ENCODE results near the gene EIF3I. TPM values are rescaled to one million over a fixed set of nuclear protein-coding genes. Genes with fewer than 3 reads are reported as not detected.

The EIF3I gene
- total and polyA plus RNA-seq, 2 experiments from 2014 or later: 228 to 274 TPM

GRCh38 chr1:32224285-32224684 lies 2.1 kb downstream of the EIF3I start:
- DNase-seq (ENCODE audit: low spot score) (no peak), ATAC-seq (no peak)
- TF ChIP-seq CTCF (conservative IDR thresholded peaks at IDR 0.05; ENCODE audit: low read depth in 2 of 2): no peak
- TF ChIP-seq REST (IDR thresholded peaks at IDR 0.05; ENCODE audit: unreplicated experiment): no peak
- TF ChIP-seq ETS1 (IDR thresholded peaks at IDR 0.05): no peak
- TF ChIP-seq CREB1 (CRISPR knock-in tag; IDR thresholded peaks at IDR 0.05; ENCODE audit: low read depth): no peak
- TF ChIP-seq ZNF114 (CRISPR knock-in tag; IDR thresholded peaks at IDR 0.05): no peak
- TF ChIP-seq EZH2phosphoT487 (IDR thresholded peaks at IDR 0.05; ENCODE audit: unreplicated experiment): no peak
- no peak for TF ChIP-seq JUNB (IDR thresholded peaks at IDR 0.05; ENCODE audit: unreplicated experiment)
- no peak for TF ChIP-seq STAT1 (IDR thresholded peaks at IDR 0.05; ENCODE audit: unreplicated experiment)
- no peak for TF ChIP-seq ZNF331 (CRISPR knock-in tag; IDR thresholded peaks at IDR 0.05; ENCODE audit: low read depth)
- TF ChIP-seq EZH2 (IDR thresholded peaks at IDR 0.05; ENCODE audit: low read depth, unreplicated experiment): no peak
- no peak for TF ChIP-seq POLR2AphosphoS5 (IDR thresholded peaks at IDR 0.05; ENCODE audit: low read depth)
- no peak for TF ChIP-seq NANOG (IDR thresholded peaks at IDR 0.05; ENCODE audit: borderline replicate concordance)
- no peak for TF ChIP-seq ZNF462 (CRISPR knock-in tag; IDR thresholded peaks at IDR 0.05)
- H3K27me3 Mint-ChIP-seq (ENCODE audit: insufficient read depth, low read depth, poor library complexity): peaks cover 5% of the 10 kb centered on the region
- H3K4me1 ChIP-seq (ENCODE audit: insufficient read depth): peaks cover 10% of the 10 kb centered on the region
- H3K27ac ChIP-seq (ENCODE audit: low read depth): no peak overlapping the region
- H4K20me1 ChIP-seq (replicated peaks; ENCODE audit: insufficient read depth): peaks cover 10% of the 10 kb centered on the region
- no peaks in the 10 kb centered on the region for H3K9me3 Mint-ChIP-seq
- peaks cover 17% of the 10 kb centered on the region for H3K4me1 Mint-ChIP-seq
- H3K27me3 ChIP-seq (ENCODE audit: insufficient read depth): no peaks in the 10 kb centered on the region
- peaks cover 15% of the 10 kb centered on the region for H3F3A ChIP-seq (replicated peaks; ENCODE audit: low read depth)
- peak overlapping the region; percentile 99 for H3K4me3 Mint-ChIP-seq
- H3K79me2 ChIP-seq (replicated peaks; ENCODE audit: insufficient read depth): peaks cover 30% of the 10 kb centered on the region
- no peak overlapping the region for H3K4me2 ChIP-seq
- H3K27ac Mint-ChIP-seq: no peak overlapping the region
- no peak overlapping the region for H3K4me3 ChIP-seq
- no peaks in the 10 kb centered on the region for H3K9me2 ChIP-seq (ENCODE audit: insufficient read depth)
- H3K36me3 ChIP-seq (ENCODE audit: insufficient read depth): peaks cover 51% of the 10 kb centered on the region
- H3K36me3 Mint-ChIP-seq (ENCODE audit: low read depth): peaks cover 59% of the 10 kb centered on the region
- no peak overlapping the region for H2AFZ ChIP-seq

Measured in GM23338 (cell line).